ENCODE results near the gene LINC00237. TPM values are rescaled to one million over a fixed set of nuclear protein-coding genes. Genes with fewer than 3 reads are reported as not detected.

The LINC00237 gene
- total and polyA plus RNA-seq, 9 of the 15 experiments (the other 6 are each of a cell fraction or from before 2014, with no cell fraction given), result not detected

- TF ChIP-seq ETV6 (IDR thresholded peaks at IDR 0.05; ENCODE audit: borderline replicate concordance in 1 of 2, low read depth in 2 of 2, low read length in 1 of 2) (no peak), ETV6 (CRISPR knock-in tag; IDR thresholded peaks at IDR 0.05; ENCODE audit: borderline replicate concordance) (no peak), ASH1L (IDR thresholded peaks at IDR 0.05; ENCODE audit: borderline replicate concordance, low read depth, partially characterized antibody) (no peak)
Measured at GRCh38 chr20:21067255-21067654, 38.9 kb downstream of the LINC00237 start (continued).

- TF ChIP-seq ZBTB43 (CRISPR knock-in tag; IDR thresholded peaks at IDR 0.05), result no peak
- TF ChIP-seq ZFP91 (CRISPR knock-in tag; IDR thresholded peaks at IDR 0.05), result no peak
- Histone ChIP-seq H3K36me3 (ENCODE audit: control insufficient read depth, insufficient read depth, low read length) (no peaks in the 10 kb centered on the region), H3K27me3 (ENCODE audit: control insufficient read depth in 2 of 2, insufficient read depth in 2 of 2, low read length in 2 of 2) (no peaks in the 10 kb centered on the region), H3K27ac (ENCODE audit: extremely low read depth, low read depth, low read length) (no peak overlapping the region), H3K79me2 (ENCODE audit: control insufficient read depth, insufficient read depth, low read length) (no peaks in the 10 kb centered on the region), H3K4me1 (replicated peaks in 1 of 2; ENCODE audit: control insufficient read depth in 2 of 2, insufficient read depth in 2 of 2, low read length in 2 of 2) (no peaks in the 10 kb centered on the region), H3K9me1 (ENCODE audit: control insufficient read depth, insufficient read depth, low read length) (no peaks in the 10 kb centered on the region), H4K20me1 (replicated peaks; ENCODE audit: control insufficient read depth, insufficient read depth, low read length) (no peaks in the 10 kb centered on the region), H2AFZ (ENCODE audit: low read depth, low read length) (no peak overlapping the region), H3K4me3 (no peak overlapping the region), H3K4me2 (ENCODE audit: insufficient read depth, low read length) (no peak overlapping the region), H3K9ac (ENCODE audit: insufficient read depth in 1 of 2, low read depth in 2 of 2, low read length in 2 of 2) (no peak overlapping the region), H3K9me3 (replicated peaks; ENCODE audit: control insufficient read depth, insufficient read depth, low read depth, low read length) (no peaks in the 10 kb centered on the region)
- BruUV-seq (replicated peaks), result no TSS peak
- in situ Hi-C loops (cut with MboI), result no loop called here
- ATAC-seq (no peak), DNase-seq (ENCODE audit: extremely low read depth in 1 of 4, low spot score in 3 of 4) (no peak), FAIRE-seq (no peak)
- intact Hi-C loops (cut with micrococcal nuclease), result no loop called here
- POLR2A ChIA-PET, result no interaction called here
- CTCF ChIA-PET (ENCODE audit: low intra/inter-chr PET ratio), result no interaction called here
Measured at GRCh38 chr20:21064924-21065323, 41.2 kb downstream of the LINC00237 start.
